Cerebellar nuclear complex (tissue), 1 donor: ENCODE measurements around the gene RAPSN.

Source experiments
- DNase-seq, 2 experiments: peaks; one replicate each; lab custom pipeline; 2025; lab: John Stamatoyannopoulos, UW

The RAPSN gene

DNA sequence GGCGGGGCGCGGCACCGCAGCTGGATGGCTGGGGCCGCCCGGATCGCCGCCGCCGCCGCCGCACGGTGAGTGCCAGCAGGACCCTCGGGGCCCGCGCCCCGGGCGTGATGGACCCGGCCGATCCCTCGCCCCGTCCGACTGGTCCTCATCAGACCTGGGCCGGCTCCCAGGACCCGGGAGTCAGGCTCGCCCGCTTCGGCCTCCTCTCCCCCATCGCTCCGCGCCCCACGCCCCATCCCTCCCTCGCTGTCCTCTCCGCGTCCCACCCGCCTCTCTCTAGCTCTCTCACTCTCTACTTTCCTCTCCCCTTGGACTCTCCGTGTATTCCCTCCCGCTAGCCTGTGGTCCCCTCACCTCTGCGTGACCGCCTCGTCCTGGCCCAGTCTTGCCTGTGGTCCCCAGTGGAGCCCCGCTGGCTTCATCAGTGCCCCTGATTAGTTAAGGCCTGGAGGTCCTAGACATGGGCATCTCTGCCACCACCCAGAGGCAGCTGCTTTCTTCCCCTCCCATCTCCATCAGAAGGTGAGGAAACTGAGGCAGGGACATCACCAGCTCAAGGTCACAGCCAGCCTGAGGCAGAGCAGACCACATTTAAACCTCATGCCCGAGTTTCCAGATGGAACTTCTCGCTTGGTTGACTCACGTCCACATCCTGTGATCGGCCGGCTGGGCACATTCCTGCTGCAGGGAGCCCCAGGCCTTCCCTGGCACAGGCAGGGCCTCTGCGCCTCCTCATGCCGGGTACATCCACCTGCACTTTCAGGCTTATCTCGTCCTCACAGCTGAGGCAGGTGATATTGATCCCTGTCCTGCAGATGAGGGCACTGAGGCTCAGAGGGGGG lies 40.1 kb downstream of the RAPSN start:
- DNase-seq, result no peak

DNA sequence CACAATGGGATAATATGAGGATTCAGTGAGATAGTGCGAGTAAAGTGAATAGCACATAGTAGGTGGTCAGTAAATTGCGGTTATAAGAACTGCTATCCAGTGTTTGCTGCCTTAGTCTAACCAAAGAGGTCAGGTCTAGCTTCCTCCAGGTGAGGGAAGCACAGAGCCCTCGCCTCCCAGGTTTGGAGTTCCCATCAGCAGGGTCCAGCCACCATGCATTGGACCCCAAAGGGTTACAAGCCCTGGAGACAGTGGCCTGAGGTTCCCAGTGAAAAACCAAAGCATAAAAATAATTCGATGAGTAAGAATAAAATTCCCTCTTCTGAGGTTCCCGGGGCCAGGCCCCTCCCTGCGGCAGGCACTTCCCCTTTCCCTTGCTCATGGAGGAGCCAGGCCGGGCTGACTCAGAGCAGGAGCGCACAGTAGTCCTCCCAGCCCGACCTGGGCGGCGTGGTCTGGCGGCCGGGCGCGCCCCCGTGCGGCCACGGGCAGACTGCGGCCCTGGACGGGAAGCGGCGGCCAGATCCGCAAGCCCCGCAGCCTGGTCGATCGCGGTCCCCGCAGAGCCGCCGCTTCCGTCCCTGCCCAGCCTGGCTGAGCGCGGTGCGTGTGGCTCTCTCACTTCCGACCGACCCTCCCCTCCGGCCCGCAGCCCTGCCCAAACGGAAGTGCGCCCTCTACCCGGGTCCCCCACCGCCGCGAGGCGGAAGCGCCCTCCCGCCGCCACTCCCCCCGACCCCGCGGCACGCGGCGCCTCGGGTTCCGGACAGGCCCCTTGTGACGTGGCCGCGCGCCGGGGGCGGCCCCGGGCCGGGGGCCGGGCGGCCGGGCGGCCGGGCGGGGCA lies 41.0 kb downstream of the RAPSN start, which contains the start of gene SLC39A13:
TSS of gene SLC39A13 (plus strand) at position 845 of the 845 bp plus-strand sequence. CDS start 1,505 bp downstream, outside the sequence.
- DNase-seq, result peak; percentile 47 to 82

DNA sequence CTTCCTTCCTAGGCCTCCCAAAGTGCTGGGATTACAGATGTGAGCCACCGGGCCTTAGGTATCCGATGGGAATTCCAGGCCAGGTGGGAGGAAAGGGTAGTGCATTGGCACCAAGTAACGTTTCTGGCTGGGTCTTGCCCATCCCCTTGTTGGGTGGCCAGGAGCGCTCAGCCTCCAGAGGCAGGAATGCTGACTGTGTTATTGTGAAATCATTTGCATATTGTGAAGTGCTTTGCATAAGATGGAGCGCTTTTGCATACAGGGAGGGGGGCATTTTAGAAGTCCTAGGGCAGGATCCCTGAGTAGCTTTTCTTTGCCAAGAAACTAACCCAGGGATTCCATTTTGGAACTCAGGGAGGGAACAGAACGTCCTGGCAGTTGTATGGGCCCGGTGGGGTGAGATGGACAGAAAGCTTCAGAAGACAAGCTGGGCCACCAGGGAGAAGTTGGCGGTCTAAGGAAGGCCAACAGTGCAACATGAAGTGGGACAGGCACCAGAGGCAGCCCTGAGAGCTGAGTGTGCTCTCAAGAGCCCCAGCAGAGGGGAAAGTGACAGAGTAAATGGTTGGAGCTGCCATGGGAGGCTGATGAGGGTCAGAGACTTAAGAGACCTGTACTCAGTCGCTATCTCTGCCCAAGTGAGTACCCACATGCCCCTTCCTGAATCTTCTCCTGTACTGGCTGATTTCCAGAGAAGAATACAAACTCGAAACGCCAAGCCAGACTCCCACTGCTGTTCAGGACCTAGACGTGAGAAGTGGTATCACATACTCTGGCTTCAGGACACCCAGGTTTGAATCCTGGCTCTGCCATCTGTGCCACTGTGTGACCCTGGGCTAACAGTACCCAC lies 41.8 kb downstream of the RAPSN start:
- no peak for DNase-seq

DNA sequence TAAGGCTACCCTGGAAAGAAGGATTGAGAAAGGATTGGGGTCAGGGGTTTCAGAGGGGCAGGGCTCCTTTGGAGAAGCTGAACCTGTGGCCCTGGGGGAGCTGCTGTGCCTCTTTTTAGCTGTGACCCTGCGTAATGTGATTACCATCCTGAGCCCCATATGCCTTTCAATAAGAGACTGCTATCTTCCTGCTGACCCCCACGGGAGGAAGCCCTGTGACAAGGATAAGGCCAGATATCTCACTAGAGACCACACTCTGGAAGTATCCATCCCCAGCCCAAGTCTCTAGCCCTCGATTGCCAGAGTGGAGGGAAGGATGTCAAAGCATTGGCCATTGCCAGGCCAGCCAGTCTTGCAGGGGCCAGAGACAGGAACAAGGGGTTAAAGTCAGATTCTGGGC lies 45.4 kb downstream of the RAPSN start:
- DNase-seq, result no peak

DNA sequence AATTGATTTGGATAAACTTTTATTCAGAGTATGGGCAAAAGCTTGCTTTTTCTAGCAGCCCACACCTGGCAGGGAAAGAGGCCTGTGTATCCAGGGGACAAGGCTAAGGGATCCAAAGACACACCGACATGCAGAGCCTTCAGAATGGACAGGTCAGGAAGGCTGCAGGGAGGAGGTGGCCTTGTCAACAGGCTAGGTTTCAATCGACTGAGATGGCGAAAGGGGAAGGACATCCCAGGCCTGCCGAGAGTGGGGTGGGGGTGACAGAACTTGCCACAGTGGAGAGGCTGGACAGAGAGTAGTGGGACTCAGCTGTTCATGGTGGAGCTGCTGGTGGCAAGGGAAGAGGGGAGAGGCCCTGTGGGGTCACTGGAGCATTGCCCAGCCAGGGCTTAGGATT lies 45.8 kb downstream of the RAPSN start:
- DNase-seq, result no peak

DNA sequence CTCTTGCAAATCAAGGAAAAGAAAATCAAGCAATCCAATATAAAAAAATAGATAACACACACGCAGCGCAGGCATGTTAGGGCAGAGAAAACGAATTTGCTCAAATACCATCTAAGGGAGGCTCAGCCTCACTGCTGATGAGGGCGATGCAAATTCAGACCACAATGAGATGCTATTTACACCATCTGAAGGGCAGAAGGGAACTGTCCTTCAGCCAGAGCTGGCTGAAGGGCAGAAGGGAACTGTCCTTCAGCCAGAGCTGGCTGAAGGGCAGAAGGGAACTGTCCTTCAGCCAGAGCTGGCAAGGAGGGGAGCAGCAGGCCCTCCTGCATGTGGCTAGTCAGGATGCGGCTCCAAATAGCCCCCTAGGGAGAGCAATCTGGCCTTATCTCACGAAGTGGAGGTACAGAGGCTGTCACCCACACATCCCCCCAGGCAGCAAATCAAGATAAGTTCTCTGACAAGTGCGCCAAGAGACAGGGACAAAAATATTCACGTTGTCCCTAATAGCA lies 48.1 kb downstream of the RAPSN start:
- DNase-seq, result no peak

DNA sequence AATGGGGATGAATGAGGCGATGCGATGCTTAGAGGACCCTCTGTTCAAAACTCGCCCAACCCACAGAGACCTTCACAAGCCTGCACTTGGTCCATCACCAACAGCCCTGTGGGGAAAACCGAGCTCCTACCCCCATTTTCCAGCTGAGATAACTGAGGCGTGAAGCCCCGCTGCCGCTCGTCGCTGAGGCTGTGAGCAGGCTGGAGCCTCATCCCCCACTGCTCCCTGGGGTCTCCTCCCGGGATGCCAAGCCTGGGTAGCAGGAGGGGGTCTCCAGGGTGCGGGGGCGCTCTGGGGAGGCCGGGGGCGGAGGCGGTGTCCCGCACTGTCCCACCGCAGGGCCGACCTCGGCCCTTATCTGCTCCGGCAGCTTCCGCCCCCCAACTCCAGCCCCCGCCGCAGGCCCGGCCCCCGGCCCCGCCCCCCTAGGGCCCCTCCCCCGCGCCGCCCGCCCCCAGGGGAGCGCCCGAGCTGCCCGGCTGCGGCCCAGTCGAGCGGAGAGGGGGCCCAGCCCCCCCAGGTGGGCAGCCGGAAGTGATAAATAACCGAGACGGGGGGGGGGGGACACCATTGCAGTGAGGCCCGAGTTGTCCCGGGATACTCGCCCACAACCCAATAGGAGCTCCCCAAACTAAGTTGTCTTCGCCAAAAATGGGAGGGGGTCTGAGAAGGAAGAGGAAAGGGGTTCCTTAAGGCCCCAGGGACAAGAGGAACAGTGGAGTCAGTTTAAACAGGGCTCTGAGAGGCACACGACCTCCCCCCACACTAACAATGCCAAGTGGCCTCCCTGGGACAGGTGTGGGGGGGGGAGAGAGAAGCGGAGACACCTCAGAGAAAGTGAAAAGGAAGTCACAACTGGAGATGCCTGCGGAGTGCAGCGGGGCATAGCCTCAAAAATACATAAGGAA lies 48.8 kb downstream of the RAPSN start:
- DNase-seq, result no peak

DNA sequence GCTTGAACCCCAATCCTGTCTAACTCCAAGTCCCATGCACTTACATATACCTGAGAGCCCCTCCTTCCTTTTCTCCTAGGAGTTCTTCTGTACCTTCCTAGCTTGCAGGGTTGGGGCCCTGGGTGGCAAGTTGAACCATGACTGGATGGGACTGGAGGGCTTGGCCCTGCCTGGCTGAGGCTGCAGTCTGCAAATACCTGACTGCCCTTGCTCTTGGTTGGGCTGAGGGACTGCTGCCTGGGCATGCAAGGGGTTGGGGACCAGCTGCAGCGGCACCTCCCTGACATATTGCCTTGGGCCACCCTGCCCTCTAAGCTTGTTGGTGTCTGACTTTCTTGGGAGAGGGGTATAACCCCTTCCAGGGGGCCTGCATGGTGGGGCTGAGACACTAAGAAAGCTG lies 50.4 kb downstream of the RAPSN start:
- no peak for DNase-seq

DNA sequence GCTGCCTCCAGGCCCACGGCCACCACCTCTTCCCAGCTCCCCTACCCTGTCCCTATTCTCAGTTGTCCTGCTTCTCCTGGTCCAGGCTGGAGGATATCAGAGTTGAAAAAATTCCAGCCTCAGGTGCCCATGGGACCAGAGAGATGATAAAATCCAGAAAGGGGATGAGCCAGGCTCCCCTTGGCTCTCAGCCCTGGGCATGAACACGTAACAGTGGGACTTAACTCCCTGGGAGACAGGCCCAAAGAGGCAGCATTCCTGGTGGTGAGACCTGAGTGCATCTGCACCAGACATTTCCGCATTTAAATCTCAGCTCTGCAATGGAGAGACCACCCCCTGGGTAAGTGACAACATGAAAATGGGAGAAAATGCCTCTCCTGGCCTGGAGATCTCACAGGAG lies 50.9 kb downstream of the RAPSN start:
- no peak for DNase-seq

DNA sequence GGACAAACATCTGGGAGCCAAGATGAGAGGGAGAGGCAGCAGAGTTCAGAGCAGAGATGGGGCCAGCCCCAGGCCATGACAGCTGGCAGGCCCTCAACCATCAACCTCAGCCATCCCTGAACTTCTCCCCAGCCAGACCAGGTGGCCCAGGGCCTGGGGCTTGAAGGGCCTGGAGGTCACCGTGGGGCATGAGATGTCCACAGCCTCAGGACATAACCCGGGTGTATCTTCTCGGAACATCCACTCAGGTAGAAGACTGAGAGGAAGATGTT lies 53.0 kb downstream of the RAPSN start:
- DNase-seq, result no peak

DNA sequence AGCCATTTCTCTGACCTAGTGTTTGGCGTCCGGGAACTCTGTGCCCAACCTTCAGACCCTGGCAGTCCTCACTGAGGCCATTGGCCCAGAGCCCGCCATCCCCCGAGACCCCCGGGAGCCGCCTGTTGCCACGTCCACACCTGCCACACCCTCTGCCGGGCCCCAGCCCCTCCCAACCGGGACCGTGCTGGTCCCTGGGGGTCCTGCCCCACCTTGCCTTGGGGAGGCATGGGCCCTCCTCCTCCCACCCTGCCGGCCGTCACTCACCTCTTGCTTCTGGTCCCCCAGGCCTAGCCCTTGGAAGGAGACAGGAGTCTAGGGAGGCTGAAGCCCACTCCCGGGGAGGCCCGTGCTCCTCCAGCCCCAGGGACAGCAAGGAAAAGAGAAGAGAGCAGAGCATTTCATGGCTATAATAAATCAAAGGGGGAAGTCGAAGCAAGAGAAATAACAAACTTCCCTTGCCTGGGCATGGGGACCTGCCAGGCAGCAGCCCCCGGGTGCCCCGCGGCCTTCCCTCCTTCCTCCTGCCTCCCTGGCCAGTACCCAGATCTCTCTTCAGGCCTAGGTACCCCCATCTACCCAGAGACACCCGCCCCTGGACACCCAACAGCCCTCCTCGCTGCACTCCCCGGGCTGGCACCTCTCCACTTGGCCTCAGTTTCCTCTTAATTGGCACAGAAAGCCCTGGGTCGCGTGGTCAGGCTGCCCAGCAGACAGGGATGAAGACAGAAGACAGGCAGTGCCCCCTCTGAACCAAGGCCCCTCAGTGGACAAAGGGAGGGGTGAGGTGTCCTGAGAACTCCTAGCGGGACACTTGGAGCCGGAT lies 53.5 kb downstream of the RAPSN start:
- DNase-seq, result no peak

DNA sequence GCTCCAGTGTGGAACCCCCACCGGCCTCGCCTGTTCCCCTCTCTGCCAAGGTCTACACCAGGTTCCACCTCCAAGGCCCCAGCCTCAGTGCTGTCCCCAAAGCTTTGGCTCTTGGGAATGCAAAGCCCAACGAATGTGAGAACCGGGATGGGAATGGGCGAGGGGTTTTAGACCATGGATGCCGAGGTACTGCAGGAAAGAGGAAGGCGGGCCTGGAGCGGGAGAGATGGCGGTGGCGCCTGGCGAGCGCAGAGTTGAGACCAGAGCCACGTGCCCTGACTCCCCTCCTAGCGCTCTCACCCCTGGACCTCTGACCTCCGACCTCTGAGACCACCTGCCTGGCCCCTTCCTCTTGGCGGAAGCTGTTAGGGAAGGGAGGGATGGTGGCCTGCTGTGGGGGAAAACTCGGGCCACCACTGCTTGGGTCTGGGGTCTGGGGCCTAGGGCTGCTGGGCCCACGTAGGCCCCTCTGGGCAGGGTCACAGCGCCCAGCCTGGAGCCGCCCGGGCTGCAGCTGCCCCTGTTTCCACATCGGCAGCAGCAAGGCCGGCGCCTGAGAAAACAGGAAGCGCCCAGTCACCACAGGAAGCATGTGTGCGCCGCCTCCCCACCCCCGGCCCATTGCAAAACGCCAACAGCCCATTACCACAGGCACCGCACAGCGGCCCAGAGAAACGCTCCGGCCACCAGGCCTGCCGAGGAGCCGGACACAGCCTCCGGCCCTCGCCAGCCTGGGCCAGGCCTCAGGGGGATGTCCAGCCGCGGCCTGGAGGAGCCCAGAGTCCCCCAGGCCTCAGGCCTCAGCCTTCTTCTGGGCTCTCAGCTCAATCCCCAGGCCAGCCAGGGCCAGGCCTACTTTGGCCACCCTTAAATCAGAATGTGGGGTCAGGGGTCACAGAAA lies 54.4 kb downstream of the RAPSN start:
- DNase-seq, result no peak

DNA sequence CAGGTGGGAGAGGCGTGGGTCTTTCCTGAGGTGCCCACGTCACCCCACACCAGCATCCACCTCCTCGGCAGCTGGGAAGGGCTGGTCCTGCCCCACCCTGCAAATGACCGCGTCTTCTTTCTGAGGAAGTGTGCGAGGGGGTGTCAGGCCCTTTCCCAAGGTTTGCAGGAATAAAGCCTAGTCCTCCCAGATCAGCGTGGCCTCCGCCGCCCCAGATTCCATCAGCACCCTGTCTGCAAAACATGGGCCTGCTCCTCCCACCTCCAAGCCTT lies 55.0 kb downstream of the RAPSN start:
- DNase-seq, result no peak

DNA sequence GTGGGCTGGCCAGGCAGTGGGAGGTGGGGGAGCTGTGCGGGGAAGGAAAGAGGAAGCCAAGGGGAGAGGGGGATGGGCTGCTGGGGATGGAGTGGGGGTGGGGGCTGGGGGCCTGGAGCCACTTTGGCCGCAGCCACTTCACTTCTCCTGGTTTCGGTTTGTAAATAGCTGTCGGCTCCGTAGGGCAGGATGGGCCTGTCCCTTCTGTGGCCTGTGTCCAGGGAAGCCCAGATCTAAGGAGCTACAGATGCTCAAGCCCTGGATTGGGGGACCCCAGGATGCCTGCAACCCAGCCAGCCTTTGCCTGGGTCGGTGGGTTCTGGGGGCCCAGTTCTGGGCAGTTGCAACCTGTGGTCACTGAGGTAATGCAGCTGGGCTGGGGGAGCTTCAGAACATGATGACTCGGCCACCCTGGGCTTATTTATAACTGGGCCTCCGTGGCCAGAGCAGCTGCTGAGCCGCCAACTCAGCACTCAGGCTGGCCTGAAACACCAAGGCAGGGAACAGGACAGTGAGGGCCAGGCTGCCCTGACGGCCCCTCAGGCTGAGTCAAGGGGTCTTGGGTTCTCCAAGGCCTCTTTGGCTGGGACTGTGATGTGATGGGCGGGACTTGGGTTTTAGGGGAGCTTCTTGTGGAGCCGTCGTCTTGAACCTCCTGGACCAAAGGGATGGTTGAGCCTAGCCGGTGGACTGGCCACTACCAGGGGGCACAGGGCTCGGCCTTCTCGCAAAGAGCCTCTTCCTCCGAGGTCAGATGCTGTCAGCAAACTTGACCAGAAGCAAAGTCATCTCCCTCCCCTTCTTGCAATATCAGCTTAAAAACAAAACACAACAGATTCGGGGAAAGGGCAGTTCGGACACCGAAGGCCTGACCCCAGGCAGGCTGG lies 55.5 kb downstream of the RAPSN start:
- DNase-seq, result no peak

DNA sequence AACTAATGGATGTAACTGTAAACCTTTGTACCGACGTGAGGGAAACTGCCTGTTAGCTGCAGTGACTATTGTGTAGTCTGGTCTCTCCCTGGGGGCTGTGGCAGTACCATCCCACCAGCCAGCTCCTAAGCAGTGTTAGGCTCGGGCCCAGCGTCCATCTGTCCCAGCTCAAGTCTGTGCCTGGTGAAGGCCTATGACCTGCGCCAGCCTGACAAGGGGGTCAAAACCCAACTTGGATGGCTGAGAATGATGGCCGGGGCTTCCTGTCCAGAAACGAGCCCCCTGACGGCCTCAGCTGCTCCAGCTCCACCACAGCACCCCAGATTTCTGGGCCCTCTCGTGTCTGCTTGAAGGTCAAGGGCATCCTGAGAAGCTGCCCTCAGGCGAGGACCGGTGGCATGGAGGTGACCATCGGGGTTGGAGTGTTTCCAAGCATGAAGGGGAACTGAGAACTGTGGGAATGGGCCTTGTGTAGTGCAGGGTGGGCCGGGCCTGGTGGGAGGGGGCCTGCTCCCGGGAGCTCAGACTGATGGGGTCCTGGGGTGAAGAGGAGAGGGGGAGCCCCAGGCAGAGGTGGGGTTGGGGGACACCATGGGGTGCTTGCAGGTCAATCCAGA lies 56.3 kb downstream of the RAPSN start:
- no peak for DNase-seq

DNA sequence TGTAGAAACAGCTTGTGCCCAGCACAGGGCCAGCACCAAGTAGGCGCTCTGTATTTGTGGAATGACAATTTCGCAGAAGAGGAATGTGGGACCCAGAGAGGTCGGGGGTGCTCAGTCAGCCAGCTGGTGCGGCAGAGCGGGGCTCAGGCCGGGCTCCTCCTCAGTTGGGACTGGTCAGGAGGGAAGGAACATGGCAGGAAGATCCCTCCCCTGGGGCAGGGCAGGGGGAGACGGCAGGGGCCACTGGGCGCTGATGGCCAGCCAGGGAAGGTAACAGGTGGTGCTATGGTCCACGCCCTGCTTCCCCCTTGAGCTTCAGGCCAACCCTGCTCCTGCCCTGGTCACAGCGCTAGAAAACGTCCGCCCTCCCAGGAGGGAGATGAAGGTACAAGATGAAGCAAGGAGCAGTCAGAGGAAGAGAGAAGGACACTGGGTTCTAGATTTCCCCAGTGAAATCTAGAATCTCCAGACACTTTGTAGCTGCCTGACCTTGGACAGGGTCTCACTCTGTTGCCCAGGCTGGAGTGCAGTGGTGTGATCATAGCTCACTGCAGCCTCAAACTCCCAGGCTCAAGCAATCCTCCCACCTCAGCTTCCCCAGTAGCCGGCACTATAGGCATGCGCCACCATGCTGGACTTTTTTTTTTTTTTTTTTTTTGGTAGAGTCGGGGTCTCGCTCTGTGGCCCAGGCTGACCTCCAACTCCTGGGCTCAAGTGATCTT lies 57.1 kb downstream of the RAPSN start:
- no peak for DNase-seq

DNA sequence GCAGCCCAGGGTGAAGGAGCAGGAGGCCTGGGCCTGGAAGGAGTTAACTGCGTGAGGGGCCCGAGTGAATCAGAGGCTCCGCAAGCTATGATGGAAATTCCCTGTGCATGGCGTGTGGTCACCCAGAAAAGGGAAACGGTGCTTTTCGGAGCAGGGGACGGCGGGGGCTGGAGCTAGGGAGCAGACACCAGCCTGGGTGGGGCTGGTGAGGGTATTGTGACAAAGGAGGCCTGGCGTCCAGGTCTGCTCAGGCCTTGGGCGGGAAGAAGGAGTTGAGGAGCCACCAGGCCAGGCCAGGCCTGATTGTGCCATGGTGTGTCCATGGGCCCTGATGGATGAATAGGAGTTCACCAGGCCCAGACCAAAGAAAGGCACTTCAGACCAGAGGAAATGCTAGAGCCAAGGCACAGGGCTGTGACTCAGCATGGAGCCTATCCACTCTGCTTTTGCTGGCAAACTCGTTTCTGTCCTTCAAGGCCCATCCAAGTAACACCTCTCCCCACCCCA lies 57.8 kb downstream of the RAPSN start:
- no peak for DNase-seq
